CD4-positive, alpha-beta T cell treated with Interleukin-1 beta for 1 hour (primary cell): ENCODE data around the gene PRRX2.
A peak's percentile ranks its signal among the peaks of the same experiment; 100 is the strongest.
"Not testable (repeated sequence)": the region's sequence is repeated elsewhere in the genome, so short reads cannot be mapped to it uniquely, and the experiment has no call there.

Experiments
- DNase-seq, 2 donors: peaks; one replicate each; pipeline ENCODE4 v3.0.0-alpha.2; 2020 to 2022

PRRX2 gene

DNA sequence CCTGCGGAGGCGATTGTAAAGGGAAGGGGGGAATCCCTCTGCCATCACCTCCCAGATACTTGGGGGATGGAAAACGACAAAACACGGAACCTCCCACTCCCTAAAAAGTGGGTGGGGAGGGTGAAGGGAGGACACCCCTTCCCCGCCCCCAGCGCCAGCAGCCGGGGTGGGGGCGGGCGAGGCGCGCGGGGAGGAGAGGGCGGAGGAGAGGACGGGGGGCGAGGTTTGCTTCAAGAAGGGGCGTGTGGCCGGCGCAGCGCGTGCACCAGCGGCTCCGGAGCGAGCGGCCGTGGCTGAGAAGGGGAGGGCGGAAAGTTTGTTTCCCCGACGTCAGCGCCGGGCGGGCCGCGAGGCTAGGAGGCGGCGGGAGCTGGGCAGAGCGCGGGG is at the start of gene PRRX2:
TSS of gene PRRX2 (plus strand) at position 259 of the 387 bp plus-strand sequence. CDS start 221 bp downstream, outside the sequence.
- DNase-seq: peak; percentile 3 to 17

DNA sequence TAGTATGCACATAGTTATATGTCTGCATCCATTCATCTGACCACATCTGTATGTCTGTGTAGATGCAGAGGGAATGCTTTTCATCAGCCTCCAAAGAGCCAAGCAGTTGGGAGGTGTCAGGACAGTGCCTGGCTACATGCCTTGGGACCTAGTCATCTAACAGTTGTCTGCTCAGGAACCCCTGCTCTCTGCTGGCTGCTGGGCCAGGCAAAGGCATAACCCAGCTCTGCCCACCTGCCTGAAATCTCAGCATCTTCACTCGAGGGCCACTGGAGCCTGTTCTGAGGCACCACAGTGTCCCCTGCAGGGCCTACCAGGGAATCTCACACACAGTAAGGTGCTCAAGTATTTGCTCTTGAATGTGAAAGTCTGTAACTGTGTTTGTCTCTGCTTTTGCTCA is 48.3 kb upstream of the PRRX2 start:
- no peak for DNase-seq

- DNase-seq: no peak
These were observed 45.4 kb upstream of the PRRX2 start for GRCh38 chr9:129619787-129620668.

DNA sequence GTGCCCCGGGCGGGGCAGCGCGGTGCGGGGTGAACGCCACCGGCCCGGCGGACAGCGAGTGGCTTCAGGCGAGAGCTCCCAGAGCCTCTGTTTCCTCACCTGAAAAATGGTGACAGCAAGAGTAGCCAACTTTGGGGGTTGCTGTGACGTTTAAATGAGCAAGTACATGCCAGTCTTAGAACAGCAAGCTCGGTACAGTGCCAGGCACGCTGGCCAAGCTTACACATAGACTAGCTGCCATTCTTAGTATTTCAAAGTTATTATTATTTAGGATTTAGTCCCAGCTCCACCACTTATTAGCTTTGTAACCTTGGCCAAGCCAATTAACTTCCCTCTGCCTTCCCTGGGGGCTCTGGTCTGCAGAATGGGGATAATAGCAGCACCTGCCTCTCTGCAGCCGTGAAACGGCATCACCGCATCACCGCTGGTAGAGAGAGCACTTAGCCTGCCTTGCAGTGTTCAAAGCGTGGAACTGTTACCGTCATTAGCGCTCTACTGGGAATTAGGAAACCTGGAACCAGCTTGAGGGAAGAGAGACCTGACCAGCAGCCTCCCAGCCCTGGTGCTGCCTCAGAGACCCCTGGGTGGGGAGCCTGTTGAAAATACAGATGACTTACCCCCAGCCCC is 44.7 kb upstream of the PRRX2 start, which contains the start of gene C9orf50:
TSS of gene C9orf50 (minus strand) at position 433 of the 627 bp plus-strand sequence. CDS start 527 bp downstream, outside the sequence.
- no peak for DNase-seq

DNA sequence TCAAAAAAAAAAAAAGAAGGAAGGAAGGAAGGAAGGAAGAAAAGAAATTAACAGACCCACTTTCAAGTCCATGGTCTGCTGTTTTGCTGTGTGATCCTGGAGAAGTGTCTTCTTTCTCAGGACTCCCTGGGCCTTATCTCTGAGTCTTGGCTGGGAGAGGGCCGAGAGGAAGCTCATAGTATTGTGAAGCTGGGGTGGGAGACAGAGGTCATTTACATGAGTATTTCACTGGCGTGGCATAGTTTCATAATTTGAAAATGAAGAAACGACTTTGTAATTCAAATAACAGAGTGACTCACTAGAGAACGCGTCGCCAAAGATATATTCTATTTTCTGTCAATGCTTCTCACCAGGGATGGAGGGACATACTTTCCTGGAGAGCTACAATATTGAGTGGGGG is 42.1 kb upstream of the PRRX2 start:
- DNase-seq: no peak

GRCh38 chr9:129624168-129624759 is 41.2 kb upstream of the PRRX2 start:
- DNase-seq: peak; percentile 64 to 76

- peak; percentile 40 to 59 for DNase-seq
These were observed 40.5 kb upstream of the PRRX2 start for GRCh38 chr9:129624947-129625346.

- peak; percentile 92 for DNase-seq
These were observed 39.3 kb upstream of the PRRX2 start, which contains the start of gene NTMT1 for GRCh38 chr9:129626079-129626624. TSS of gene NTMT1 (plus strand) at chr9:129626163. CDS start at chr9:129632704, 6,541 bp downstream.

GRCh38 chr9:129626625-129627284 is 38.7 kb upstream of the PRRX2 start:
- DNase-seq: peak; percentile 42 to 53

- no peak for DNase-seq
These were observed 37.6 kb upstream of the PRRX2 start for GRCh38 chr9:129627556-129628440.

GRCh38 chr9:129628709-129629108 is 36.7 kb upstream of the PRRX2 start:
- DNase-seq: no peak

DNA sequence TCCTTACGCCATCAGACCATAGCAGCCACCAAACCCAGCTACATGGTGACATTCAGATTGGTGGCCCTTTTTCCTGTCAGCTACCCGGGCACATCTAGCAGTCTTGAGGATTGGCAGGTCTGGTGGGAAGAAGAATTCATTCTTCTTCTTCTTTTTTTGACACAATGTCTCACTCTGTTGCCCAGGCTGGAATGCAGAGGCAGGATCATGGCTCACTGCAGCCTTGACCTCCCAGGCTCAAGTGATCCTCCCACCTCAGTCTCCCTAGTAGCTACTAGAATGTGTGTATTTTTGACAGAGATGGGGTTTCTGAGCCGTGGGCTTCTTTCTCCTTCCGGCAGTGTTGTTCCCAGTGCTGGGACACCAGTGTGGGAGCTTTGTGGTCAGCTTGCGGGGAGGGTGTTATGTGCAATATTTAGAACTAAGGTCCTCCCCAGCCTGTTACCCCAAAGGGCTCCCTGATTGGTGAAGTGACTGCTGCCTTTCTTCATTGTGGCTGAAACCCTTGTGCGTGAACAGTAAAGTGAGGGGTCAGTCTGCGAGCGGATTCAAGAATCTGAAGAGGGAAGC is 36.1 kb upstream of the PRRX2 start:
- no peak for DNase-seq

- DNase-seq: no peak
These were observed 34.3 kb upstream of the PRRX2 start for GRCh38 chr9:129630967-129631673.

DNA sequence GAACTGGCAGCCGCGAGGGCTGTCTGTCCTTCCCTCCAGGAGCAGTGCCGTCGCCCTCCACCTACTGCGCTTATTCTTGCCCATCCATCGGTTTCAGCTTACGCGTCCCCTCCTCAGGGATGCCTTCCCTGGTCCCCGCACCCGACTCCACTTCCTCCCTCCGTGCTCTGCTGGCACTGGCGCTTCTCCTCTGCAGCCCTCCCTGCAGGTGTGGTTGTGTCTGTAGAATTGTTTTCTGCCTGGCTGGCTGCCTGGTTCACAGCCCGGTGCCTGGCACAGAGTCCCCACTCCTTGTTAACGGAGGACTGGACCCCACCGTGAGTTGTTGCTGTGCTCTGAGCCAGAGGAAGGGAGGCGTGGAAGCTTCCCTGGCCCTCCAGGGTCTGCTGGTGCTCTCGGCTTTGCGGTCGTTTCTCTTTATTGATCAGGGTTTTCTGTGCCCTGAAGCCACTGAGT is 33.7 kb upstream of the PRRX2 start:
- no peak for DNase-seq

DNA sequence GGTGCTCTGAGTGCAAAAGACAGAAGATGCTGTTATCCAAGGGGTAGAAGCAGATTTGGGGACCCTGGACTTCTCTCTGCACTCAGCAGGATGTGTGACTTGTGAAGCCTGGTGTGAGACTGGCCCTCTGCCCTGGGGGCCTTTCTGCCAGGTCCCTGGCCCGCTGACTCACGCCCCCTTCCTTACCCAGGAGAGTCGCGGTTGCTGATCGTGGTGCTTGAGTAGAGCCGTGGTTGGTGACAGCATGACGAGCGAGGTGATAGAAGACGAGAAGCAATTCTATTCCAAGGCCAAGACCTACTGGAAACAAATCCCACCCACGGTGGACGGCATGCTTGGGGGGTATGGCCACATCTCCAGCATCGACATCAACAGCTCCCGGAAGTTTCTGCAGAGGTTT is 33.0 kb upstream of the PRRX2 start:
- no peak for DNase-seq

DNA sequence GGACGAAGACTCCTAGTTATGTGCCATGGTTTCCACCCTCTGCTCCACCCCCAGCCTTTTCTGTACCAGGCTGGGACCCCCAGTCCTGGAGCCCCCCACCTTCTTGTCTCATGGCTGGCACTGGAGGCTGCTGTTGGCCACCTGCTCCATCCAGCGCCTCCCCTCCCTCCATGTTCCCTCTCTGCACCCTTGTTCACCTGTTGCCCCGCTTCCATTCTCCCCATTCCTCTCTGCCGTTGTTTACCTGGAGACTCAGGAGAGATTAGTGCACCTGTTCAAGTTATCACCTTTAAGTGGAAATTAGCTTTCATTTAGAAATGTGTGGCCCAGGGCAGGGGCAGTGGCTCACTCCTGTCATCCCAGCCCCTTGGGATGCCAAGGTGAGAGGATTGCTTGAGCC is 32.2 kb upstream of the PRRX2 start:
- DNase-seq: no peak

- DNase-seq: no peak
These were observed 31.6 kb upstream of the PRRX2 start for GRCh38 chr9:129633848-129634247.

DNA sequence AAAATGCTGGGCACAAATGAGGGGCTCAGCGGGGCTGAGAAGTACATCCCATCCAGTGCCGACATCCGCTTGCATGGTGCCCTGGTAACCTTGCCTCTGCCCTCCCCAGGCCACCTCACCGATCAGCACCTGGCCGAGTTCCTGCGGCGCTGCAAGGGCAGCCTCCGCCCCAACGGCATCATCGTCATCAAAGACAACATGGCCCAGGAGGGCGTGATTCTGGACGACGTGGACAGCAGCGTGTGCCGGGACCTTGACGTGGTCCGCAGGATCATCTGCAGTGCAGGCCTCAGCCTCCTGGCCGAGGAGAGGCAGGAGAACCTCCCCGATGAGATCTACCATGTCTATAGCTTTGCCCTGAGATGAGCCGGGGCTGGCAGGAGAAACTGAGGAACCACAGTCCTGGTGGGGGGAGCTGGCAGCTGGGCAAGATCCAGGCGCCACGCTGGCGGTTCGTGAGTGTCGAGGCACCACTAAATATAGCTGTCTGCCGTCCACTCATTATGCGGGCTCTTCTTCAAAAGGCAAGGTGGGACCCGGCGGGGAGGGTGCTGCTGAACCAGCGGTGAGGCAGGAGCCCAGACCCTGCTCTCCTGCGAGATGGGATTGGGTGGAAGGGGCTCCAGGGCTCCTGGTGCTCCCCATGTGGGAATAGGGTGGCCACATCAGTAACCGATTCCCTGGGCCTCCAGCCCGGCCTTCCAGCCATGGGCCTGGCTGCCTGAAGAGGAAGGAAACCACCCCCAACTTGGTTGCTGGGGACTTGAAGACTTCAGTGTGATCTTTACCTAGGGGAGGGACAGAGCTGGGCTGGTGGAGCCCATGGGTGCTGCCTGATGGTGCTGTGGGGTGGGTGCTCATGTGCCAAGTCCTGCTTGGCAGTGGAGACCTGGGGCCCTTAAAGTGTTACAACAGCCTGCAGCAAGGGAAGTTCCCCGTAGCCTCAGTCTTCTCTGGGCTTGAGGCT is 30.1 kb upstream of the PRRX2 start:
- no peak for DNase-seq

DNA sequence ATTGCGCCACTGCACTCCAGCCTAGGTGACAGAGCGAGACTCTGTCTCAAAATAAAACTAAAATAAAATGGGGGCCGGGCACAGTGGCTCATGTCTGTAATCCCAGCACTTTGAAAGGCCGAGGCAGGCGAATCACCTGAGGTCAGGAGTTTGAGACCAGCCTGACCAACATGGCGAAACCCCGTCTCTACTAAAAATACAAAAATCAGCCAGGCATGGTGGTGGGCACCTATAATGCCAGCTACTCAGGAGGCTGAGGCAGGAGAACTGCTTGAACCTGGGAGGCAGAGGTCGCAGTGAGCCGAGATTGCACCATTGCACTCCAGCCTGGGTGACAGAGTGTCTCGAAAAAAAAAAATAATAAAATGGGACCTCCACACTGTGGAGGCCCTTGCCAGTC is 29.1 kb upstream of the PRRX2 start:
- DNase-seq: not testable (repeated sequence)
